Medulla oblongata (tissue), 1 donor: ENCODE results near the gene MBLAC1.
"Not testable (repeated sequence)": the region's sequence is repeated elsewhere in the genome, so short reads cannot be mapped to it uniquely, and the experiment has no call there.

Experiments
- DNase-seq: peaks from one replicate; pipeline ENCODE4 v3.0.0-alpha.2; 2015; ENCODE audit errors: extremely low spot score

MBLAC1 gene

GRCh38 chr7:100124301-100125230, 2.2 kb upstream of the MBLAC1 start:
- no peak for DNase-seq

- no peak for DNase-seq
Measured at GRCh38 chr7:100126239-100126930, 382 bp upstream of the MBLAC1 start.

- DNase-seq = no peak
Measured at GRCh38 chr7:100127866-100128636, 1.3 kb downstream of the MBLAC1 start.

- no peak for DNase-seq
Measured at GRCh38 chr7:100128637-100128963, 1.8 kb downstream of the MBLAC1 start.

GRCh38 chr7:100130220-100130607, 3.4 kb downstream of the MBLAC1 start:
- DNase-seq = not testable (repeated sequence)

GRCh38 chr7:100130608-100131453, 4.1 kb downstream of the MBLAC1 start:
- DNase-seq = peak; percentile 72

GRCh38 chr7:100132126-100132525, 5.4 kb downstream of the MBLAC1 start:
- no peak for DNase-seq

- peak; percentile 71 for DNase-seq
Measured at GRCh38 chr7:100132697-100133151, 6.0 kb downstream of the MBLAC1 start.

GRCh38 chr7:100137851-100138760, 11.3 kb downstream of the MBLAC1 start:
- no peak for DNase-seq

GRCh38 chr7:100141555-100141949, 14.8 kb downstream of the MBLAC1 start:
- no peak for DNase-seq

GRCh38 chr7:100142461-100142860, 15.7 kb downstream of the MBLAC1 start:
- no peak for DNase-seq

- not testable (repeated sequence) for DNase-seq
Measured at GRCh38 chr7:100146350-100146749, 19.6 kb downstream of the MBLAC1 start.

GRCh38 chr7:100147278-100147677, 20.5 kb downstream of the MBLAC1 start:
- no peak for DNase-seq

- DNase-seq = no peak
Measured at GRCh38 chr7:100148225-100148558, 21.4 kb downstream of the MBLAC1 start.

- DNase-seq = peak; percentile 100
Measured at GRCh38 chr7:100148559-100149328, 22.0 kb downstream of the MBLAC1 start, which contains the start of gene LAMTOR4. Gene LAMTOR4 (plus strand): TSS chr7:100148918. CDS start chr7:100148973, 55 bp downstream.

GRCh38 chr7:100152404-100152803, 25.6 kb downstream of the MBLAC1 start:
- DNase-seq = peak; percentile 58

GRCh38 chr7:100152937-100153666, 26.3 kb downstream of the MBLAC1 start:
- DNase-seq = no peak

- no peak for DNase-seq
Measured at GRCh38 chr7:100153708-100154535, 27.2 kb downstream of the MBLAC1 start.
